SU-DHL-6 (cell line): ENCODE results near the gene MUTYH.

Source experiments
- EZH2phosphoT487 ChIP-seq: fragments of 200-600 bp; sonication (generic), shearing (Covaris generic); conservative IDR thresholded peaks from 2 replicates; pipeline ENCODE4 v1.6.1; 2018; ENCODE audit warnings: mild to moderate bottlenecking, antibody characterized with exemption, low read length, moderate library complexity, mixed read lengths
- TF ChIP-seq, protein P1 (sequence below): fragments of 200-600 bp; sonication (generic); IDR thresholded peaks from one replicate; pipeline ENCODE4 v1.5.1; 2017; ENCODE audit warnings: antibody characterized with exemption, mild to moderate bottlenecking, low read length, moderate library complexity; ENCODE audit not compliant: insufficient read depth, poor library complexity, severe bottlenecking

DNA sequence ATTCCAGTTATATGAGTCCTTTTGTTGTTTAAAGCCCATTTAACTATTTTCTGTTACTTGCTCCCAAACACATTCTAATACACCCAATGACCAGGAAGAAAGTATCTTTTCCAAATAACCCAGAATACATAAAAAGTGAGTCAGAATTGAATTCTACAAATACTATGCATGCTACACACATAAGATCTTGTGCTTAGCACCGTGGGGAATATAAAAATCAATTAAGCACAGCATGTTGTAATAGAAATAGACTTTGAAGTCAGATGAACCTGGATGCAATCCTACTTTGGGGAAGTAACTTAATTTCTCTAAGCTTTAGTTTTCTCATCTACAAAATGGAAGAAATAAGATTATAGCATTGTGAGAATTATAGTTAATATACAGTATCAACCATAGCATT, 40.5 kb upstream of the MUTYH start:
- TF ChIP-seq, protein P1, sequence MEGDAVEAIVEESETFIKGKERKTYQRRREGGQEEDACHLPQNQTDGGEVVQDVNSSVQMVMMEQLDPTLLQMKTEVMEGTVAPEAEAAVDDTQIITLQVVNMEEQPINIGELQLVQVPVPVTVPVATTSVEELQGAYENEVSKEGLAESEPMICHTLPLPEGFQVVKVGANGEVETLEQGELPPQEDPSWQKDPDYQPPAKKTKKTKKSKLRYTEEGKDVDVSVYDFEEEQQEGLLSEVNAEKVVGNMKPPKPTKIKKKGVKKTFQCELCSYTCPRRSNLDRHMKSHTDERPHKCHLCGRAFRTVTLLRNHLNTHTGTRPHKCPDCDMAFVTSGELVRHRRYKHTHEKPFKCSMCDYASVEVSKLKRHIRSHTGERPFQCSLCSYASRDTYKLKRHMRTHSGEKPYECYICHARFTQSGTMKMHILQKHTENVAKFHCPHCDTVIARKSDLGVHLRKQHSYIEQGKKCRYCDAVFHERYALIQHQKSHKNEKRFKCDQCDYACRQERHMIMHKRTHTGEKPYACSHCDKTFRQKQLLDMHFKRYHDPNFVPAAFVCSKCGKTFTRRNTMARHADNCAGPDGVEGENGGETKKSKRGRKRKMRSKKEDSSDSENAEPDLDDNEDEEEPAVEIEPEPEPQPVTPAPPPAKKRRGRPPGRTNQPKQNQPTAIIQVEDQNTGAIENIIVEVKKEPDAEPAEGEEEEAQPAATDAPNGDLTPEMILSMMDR, result no peak
- TF ChIP-seq EZH2phosphoT487, result no peak
